SK-N-SH (cell line): ENCODE results near the gene ATP8A2. TPM values are rescaled to one million over a fixed set of nuclear protein-coding genes. Genes with fewer than 3 reads are reported as not detected.

Experiments
- CTCF ChIA-PET: fragments of 300-600, 350-600 bp; formaldehyde crosslinking; extraction: SDS; loops from one replicate; lab custom pipeline; 2021; lab: Yijun Ruan, JAX
- POLR2A ChIA-PET: fragments of 350-600 bp; sonication (Branson Sonifier 250); formaldehyde crosslinking; extraction: SDS; loops from one replicate; lab custom pipeline; 2020; ENCODE audit warnings: antibody characterized with exemption, inconsistent platforms; lab: Yijun Ruan, JAX
- DNase-seq: peaks from one replicate; pipeline ENCODE4 v3.0.0; 2012
- H2AFZ ChIP-seq: fragments of 200-600 bp; sonication (generic); 2 replicates; pipeline ENCODE4 v1.8.1; 2016; ENCODE audit warnings: antibody characterized with exemption, mild to moderate bottlenecking, low read depth
- H3F3A ChIP-seq: fragments of 200-600 bp; sonication (generic); replicated peaks from 2 replicates; pipeline ENCODE3; 2016; ENCODE audit warnings: antibody characterized with exemption, mild to moderate bottlenecking; ENCODE audit not compliant: insufficient read depth
- H3K27ac ChIP-seq, 2 experiments: fragments of 200-500 bp in 1 of 2; fragments of 200-600 bp in 1 of 2; sonication (Bioruptor generic) in 1 of 2; sonication (generic), shearing (Covaris generic) in 1 of 2; 2 replicates each; pipeline versions ENCODE4 v1.5.1 to v1.6.1; 2014 to 2016; ENCODE audit warnings: low read depth in 2 of 2, inconsistent platforms in 1 of 2, low read length in 1 of 2, mild to moderate bottlenecking in 1 of 2, mixed read lengths in 1 of 2
- H3K27me3 ChIP-seq: fragments of 200-600 bp; sonication (generic), shearing (Covaris generic); 2 replicates; pipeline ENCODE4 v1.6.1; 2016; ENCODE audit warnings: mixed run types; ENCODE audit not compliant: insufficient read depth
- H3K36me3 ChIP-seq, 2 experiments: fragments of 200-500 bp in 1 of 2; fragments of 200-600 bp in 1 of 2; sonication (Bioruptor generic) in 1 of 2; sonication (generic) in 1 of 2; replicated peaks in 1 of 2; 2 replicates each; pipeline versions ENCODE3 to v1.5.1; 2014 to 2016; ENCODE audit warnings: low read length in 1 of 2, mild to moderate bottlenecking in 1 of 2; ENCODE audit not compliant: insufficient read depth in 2 of 2, control insufficient read depth in 1 of 2
- H3K4me1 ChIP-seq, 2 experiments: fragments of 200-500 bp in 1 of 2; fragments of 200-600 bp in 1 of 2; sonication (Bioruptor generic) in 1 of 2; sonication (generic), shearing (Covaris generic) in 1 of 2; 2 replicates each; pipeline versions ENCODE4 v1.5.1 to v1.6.1; 2014 to 2016; ENCODE audit warnings: low read depth in 1 of 2, low read length in 1 of 2, mixed run types in 1 of 2; ENCODE audit not compliant: insufficient read depth in 2 of 2, control insufficient read depth in 1 of 2
- H3K4me2 ChIP-seq: fragments of 200-600 bp; sonication (generic), shearing (Covaris generic); 2 replicates; pipeline ENCODE4 v1.6.1; 2017; ENCODE audit warnings: mixed run types
- H3K4me3 ChIP-seq, 2 experiments: fragments of 200-500 bp in 1 of 2; fragments of 200-600 bp in 1 of 2; sonication (Bioruptor generic) in 1 of 2; sonication (generic), shearing (Covaris generic) in 1 of 2; 2 replicates each; pipeline versions ENCODE4 v1.5.1 to v1.8.1; 2014 to 2016; ENCODE audit warnings: low read depth in 2 of 2, inconsistent platforms in 1 of 2, low read length in 1 of 2, mild to moderate bottlenecking in 1 of 2, mixed read lengths in 1 of 2, moderate library complexity in 1 of 2
- H3K79me2 ChIP-seq: fragments of 200-600 bp; sonication (generic); 2 replicates; pipeline ENCODE4 v1.8.1; 2017; ENCODE audit warnings: mild to moderate bottlenecking; ENCODE audit not compliant: insufficient read depth
- H3K9ac ChIP-seq: fragments of 200-600 bp; sonication (generic); 2 replicates; pipeline ENCODE4 v1.6.1; 2017; ENCODE audit warnings: mixed run types
- H3K9me2 ChIP-seq: fragments of 200-600 bp; sonication (generic); 2 replicates; pipeline ENCODE4 v1.6.1; 2017; ENCODE audit warnings: mixed run types
- H3K9me3 ChIP-seq: fragments of 200-600 bp; sonication (generic); 2 replicates; pipeline ENCODE4 v1.6.1; 2017; ENCODE audit warnings: mixed run types, mild to moderate bottlenecking, moderate library complexity
- H4K20me1 ChIP-seq: fragments of 200-600 bp; sonication (generic); 2 replicates; pipeline ENCODE4 v1.6.1; 2017; ENCODE audit warnings: mild to moderate bottlenecking, mixed run types; ENCODE audit not compliant: insufficient read depth
- CHD2 ChIP-seq: fragments of 150-350 bp; IDR thresholded peaks from 2 replicates; pipeline ENCODE4 v1.6.1; 2018; ENCODE audit warnings: low read length; ENCODE audit not compliant: partially characterized antibody
- CTCF ChIP-seq: fragments of 200-600 bp; sonication (generic); IDR thresholded peaks from 2 replicates; pipeline ENCODE4 v1.6.1; 2017; ENCODE audit warnings: antibody characterized with exemption, mild to moderate bottlenecking, moderate library complexity
- ELF1 ChIP-seq: IDR thresholded peaks from 2 replicates; pipeline ENCODE4 v1.4.0; 2012
- EP300 ChIP-seq, 2 experiments: IDR thresholded peaks; 2 replicates each; pipeline versions ENCODE4 v1.4.0 to v1.6.1; 2012; ENCODE audit warnings: borderline replicate concordance in 1 of 2, low read depth in 1 of 2, low read length in 1 of 2
- FOXM1 ChIP-seq: IDR thresholded peaks from 2 replicates; pipeline ENCODE4 v1.4.0; 2012; ENCODE audit warnings: low read depth, mild to moderate bottlenecking
- IRF3 ChIP-seq: fragments of 150-350 bp; IDR thresholded peaks from 2 replicates; pipeline ENCODE4 v1.6.1; 2016; ENCODE audit warnings: mild to moderate bottlenecking, low read depth, low read length
- JUND ChIP-seq: IDR thresholded peaks from 2 replicates; pipeline ENCODE4 v1.4.0; 2012
- MEF2A ChIP-seq: IDR thresholded peaks from 2 replicates; pipeline ENCODE4 v1.4.0; 2012; ENCODE audit warnings: low read depth, borderline replicate concordance
- NRF1 ChIP-seq: IDR thresholded peaks from 2 replicates; pipeline ENCODE4 v1.6.1; 2012; ENCODE audit warnings: low read depth, mild to moderate bottlenecking, low read length
- PBX3 ChIP-seq: IDR thresholded peaks from 2 replicates; pipeline ENCODE4; 2012
- POLR2AphosphoS5 ChIP-seq: IDR thresholded peaks from 2 replicates; pipeline ENCODE4 v1.6.1; 2012; ENCODE audit warnings: low read depth, low read length
- RAD21 ChIP-seq: IDR thresholded peaks from 2 replicates; pipeline ENCODE4 v1.6.1; 2012; ENCODE audit warnings: mild to moderate bottlenecking, low read length
- RCOR1 ChIP-seq: fragments of 150-350 bp; IDR thresholded peaks from 2 replicates; pipeline ENCODE4 v1.6.1; 2017; ENCODE audit warnings: antibody characterized with exemption, low read length
- REST ChIP-seq: IDR thresholded peaks from 2 replicates; pipeline ENCODE4 v1.6.1; 2012; ENCODE audit warnings: mild to moderate bottlenecking, low read depth, low read length, moderate library complexity
- RFX5 ChIP-seq: IDR thresholded peaks from 2 replicates; pipeline ENCODE4 v1.6.1; 2012; ENCODE audit warnings: mild to moderate bottlenecking, improper control_type of control experiment, low read length
- RXRA ChIP-seq: IDR thresholded peaks from 2 replicates; pipeline ENCODE4 v1.4.0; 2012; ENCODE audit warnings: low read depth, mild to moderate bottlenecking, borderline replicate concordance
- SMC3 ChIP-seq: IDR thresholded peaks from 2 replicates; pipeline ENCODE4 v1.6.1; 2012; ENCODE audit warnings: low read depth, low read length, improper control_type of control experiment
- TAF1 ChIP-seq: IDR thresholded peaks from 2 replicates; pipeline ENCODE4 v1.6.1; 2012; ENCODE audit warnings: low read depth, mild to moderate bottlenecking, low read length, moderate library complexity, borderline replicate concordance
- TEAD4 ChIP-seq: IDR thresholded peaks from 2 replicates; pipeline ENCODE4 v1.4.0; 2012; ENCODE audit warnings: mild to moderate bottlenecking, borderline replicate concordance; ENCODE audit not compliant: insufficient read depth
- YY1 ChIP-seq: IDR thresholded peaks from 2 replicates; pipeline ENCODE4 v1.4.0; 2012; ENCODE audit warnings: low read depth, mild to moderate bottlenecking
- WGBS: methylation state at CpG from one replicate; pipeline ENCODE4 v1.1.6; 2017; ENCODE audit warnings: low lambda C conversion rate; 5-methylcytosine and 5-hydroxymethylcytosine counted together
- polyA plus RNA-seq, 3 experiments: library from polyadenylated mRNA; depleted of rRNA; stranded (reverse); fragments of >200 nt; gene quantifications; 2 replicates each; pipeline ENCODE4 v1.2.3, GENCODE V29; 2012

ATP8A2 gene
- polyA plus RNA-seq, 1 of the 3 experiments (the other 2 are of a cell fraction): 0.02 TPM

- 32% methylated on average over 7 of the region's 7 CpGs for WGBS
- Histone ChIP-seq H3K9me3 (no peaks in the 10 kb centered on the region), H4K20me1 (no peaks in the 10 kb centered on the region), H3K9me2 (no peaks in the 10 kb centered on the region), H3K36me3 (no peaks in the 10 kb centered on the region), H3K27ac (no peak overlapping the region), H3K27me3 (no peaks in the 10 kb centered on the region), H3K4me2 (no peak overlapping the region), H3K4me3 (no peak overlapping the region), H3K9ac (no peak overlapping the region), H3F3A (no peaks in the 10 kb centered on the region), H3K4me1 (peaks cover 0 to 5% of the 10 kb centered on the region in 2 experiments; a peak in 2 of 4 replicates), H3K79me2 (no peaks in the 10 kb centered on the region), H2AFZ (no peak overlapping the region)
- CTCF ChIA-PET: no interaction called here
- POLR2A ChIA-PET: no interaction called here
- DNase-seq: no peak
- TF ChIP-seq TAF1: no peak
- TF ChIP-seq TEAD4: no peak
- TF ChIP-seq CHD2: no peak
- no peak for TF ChIP-seq RFX5
- no peak for TF ChIP-seq RCOR1
- no peak for TF ChIP-seq NRF1
- no peak for TF ChIP-seq ELF1
- TF ChIP-seq JUND: no peak
- no peak for TF ChIP-seq MEF2A
- no peak for TF ChIP-seq EP300 (IDR thresholded peaks at IDR 0.05; ENCODE audit: borderline replicate concordance in 1 of 2, low read depth in 1 of 2, low read length in 1 of 2)
- no peak for TF ChIP-seq POLR2AphosphoS5
- TF ChIP-seq YY1: no peak
- TF ChIP-seq IRF3: no peak
- TF ChIP-seq RAD21: no peak
- TF ChIP-seq FOXM1: no peak
- TF ChIP-seq PBX3: no peak
- TF ChIP-seq SMC3: no peak
- no peak for TF ChIP-seq REST
- TF ChIP-seq RXRA: no peak
- TF ChIP-seq CTCF: no peak
Measured at GRCh38 chr13:25961294-25961693, 589.5 kb downstream of the ATP8A2 start.
